ENCODE results near the gene ANKRD24.

Gene ANKRD24

DNA sequence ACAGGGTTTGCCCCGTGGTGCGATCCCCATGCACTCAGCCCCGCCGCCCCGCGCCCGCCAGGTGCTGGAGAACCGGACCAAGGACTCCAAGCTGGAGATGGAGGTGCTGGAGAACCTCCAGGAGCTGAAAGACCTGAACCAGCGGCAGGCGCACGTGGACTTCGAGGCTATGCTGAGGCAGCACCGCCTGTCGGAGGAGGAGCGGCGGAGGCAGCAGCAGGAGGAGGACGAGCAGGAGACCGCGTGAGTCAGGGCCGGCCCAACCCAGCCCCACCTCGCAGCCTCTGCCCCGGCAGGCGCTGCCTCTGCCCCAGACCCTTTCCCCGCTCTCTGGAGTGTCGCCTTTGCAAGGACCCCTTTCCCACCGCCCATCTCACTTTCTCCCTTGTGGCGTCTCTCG, 75.7 kb downstream of the ANKRD24 start:
- H3K36me3 ChIP-seq (ENCODE audit: insufficient read depth, low read length): peaks cover 77% of the 10 kb centered on the region
- ATAC-seq (ENCODE audit: insufficient read depth, low read depth): no peak

DNA sequence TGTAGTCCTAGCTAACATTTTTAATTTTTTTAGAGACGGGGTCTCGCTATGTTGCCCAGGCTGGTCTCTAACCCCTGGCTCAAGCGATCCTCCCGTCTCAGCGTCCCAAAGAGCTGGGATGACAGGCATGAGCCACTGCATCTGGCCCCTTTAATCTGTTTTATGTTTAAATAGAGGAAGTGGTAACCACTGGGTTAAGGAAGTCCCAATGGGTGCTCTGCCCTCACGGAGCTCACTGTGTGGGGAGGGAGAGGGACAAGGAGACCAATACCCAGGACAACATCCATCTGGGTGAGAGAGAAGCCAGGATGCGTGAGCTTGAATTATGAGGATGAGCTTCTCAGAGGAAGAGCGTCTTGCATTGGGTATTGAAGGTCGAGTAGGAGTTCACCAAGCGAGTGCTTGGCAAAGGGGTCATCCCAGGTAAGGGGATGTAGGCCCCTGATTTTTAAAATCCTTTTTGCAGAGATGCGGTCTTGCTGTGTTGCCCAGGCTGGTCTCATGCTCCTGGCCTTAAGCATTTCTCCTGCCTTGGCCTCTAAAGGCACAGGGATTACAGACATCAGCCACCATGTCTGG, 78.2 kb downstream of the ANKRD24 start:
- H3K9me3 ChIP-seq (ENCODE audit: insufficient read depth, low read length, severe bottlenecking): no peaks in the 10 kb centered on the region
- H3K36me3 ChIP-seq (ENCODE audit: insufficient read depth, low read length): peaks cover 61% of the 10 kb centered on the region
- no peak overlapping the region for H3K9ac ChIP-seq (ENCODE audit: low read depth, low read length)
- TF ChIP-seq, protein P1, sequence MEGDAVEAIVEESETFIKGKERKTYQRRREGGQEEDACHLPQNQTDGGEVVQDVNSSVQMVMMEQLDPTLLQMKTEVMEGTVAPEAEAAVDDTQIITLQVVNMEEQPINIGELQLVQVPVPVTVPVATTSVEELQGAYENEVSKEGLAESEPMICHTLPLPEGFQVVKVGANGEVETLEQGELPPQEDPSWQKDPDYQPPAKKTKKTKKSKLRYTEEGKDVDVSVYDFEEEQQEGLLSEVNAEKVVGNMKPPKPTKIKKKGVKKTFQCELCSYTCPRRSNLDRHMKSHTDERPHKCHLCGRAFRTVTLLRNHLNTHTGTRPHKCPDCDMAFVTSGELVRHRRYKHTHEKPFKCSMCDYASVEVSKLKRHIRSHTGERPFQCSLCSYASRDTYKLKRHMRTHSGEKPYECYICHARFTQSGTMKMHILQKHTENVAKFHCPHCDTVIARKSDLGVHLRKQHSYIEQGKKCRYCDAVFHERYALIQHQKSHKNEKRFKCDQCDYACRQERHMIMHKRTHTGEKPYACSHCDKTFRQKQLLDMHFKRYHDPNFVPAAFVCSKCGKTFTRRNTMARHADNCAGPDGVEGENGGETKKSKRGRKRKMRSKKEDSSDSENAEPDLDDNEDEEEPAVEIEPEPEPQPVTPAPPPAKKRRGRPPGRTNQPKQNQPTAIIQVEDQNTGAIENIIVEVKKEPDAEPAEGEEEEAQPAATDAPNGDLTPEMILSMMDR (IDR thresholded peaks at IDR 0.05; ENCODE audit: borderline replicate concordance, extremely low read depth, low read length, poor library complexity, severe bottlenecking): no peak
- no peak for TF ChIP-seq EZH2 (IDR thresholded peaks at IDR 0.05; ENCODE audit: borderline replicate concordance, low read depth, low read length, severe bottlenecking)
- H2AFZ ChIP-seq (ENCODE audit: low read depth, low read length): no peak overlapping the region
- H3K4me3 ChIP-seq (ENCODE audit: low read depth in 1 of 2, low read length in 2 of 2): no peak overlapping the region
- no peaks in the 10 kb centered on the region for H3K79me2 ChIP-seq (ENCODE audit: insufficient read depth, low read length)
- H3K4me2 ChIP-seq (ENCODE audit: insufficient read depth, low read length): no peak overlapping the region
- no peaks in the 10 kb centered on the region for H3K27me3 ChIP-seq (ENCODE audit: insufficient read depth, low read length, poor library complexity)
- DNase-seq (no peak), ATAC-seq (ENCODE audit: insufficient read depth, low read depth) (no peak)
- H3K4me1 ChIP-seq (ENCODE audit: insufficient read depth, low read length): no peaks in the 10 kb centered on the region
- H3K27ac ChIP-seq (ENCODE audit: low read length): no peak overlapping the region
- H4K20me1 ChIP-seq (ENCODE audit: insufficient read depth, low read length): no peaks in the 10 kb centered on the region

More for the DNA sequence above, 75.7 kb downstream of the ANKRD24 start:
- H3K79me2 ChIP-seq (ENCODE audit: insufficient read depth, low read length): no peaks in the 10 kb centered on the region
- no peak for DNase-seq
- no peaks in the 10 kb centered on the region for H3K9me3 ChIP-seq (ENCODE audit: insufficient read depth, low read length, severe bottlenecking)
- H3K4me1 ChIP-seq (ENCODE audit: insufficient read depth, low read length): no peaks in the 10 kb centered on the region
- TF ChIP-seq, protein P1 (IDR thresholded peaks at IDR 0.05; ENCODE audit: borderline replicate concordance, extremely low read depth, low read length, poor library complexity, severe bottlenecking): no peak
- no peak for TF ChIP-seq EZH2 (IDR thresholded peaks at IDR 0.05; ENCODE audit: borderline replicate concordance, low read depth, low read length, severe bottlenecking)
- no peak overlapping the region for H3K27ac ChIP-seq (ENCODE audit: low read length)
- H4K20me1 ChIP-seq (ENCODE audit: insufficient read depth, low read length): no peaks in the 10 kb centered on the region
- no peaks in the 10 kb centered on the region for H3K27me3 ChIP-seq (ENCODE audit: insufficient read depth, low read length, poor library complexity)
- no peak overlapping the region for H3K9ac ChIP-seq (ENCODE audit: low read depth, low read length)
- no peak overlapping the region for H3K4me2 ChIP-seq (ENCODE audit: insufficient read depth, low read length)
- H2AFZ ChIP-seq (ENCODE audit: low read depth, low read length): no peak overlapping the region
- no peak overlapping the region for H3K4me3 ChIP-seq (ENCODE audit: low read depth in 1 of 2, low read length in 2 of 2)

DNA sequence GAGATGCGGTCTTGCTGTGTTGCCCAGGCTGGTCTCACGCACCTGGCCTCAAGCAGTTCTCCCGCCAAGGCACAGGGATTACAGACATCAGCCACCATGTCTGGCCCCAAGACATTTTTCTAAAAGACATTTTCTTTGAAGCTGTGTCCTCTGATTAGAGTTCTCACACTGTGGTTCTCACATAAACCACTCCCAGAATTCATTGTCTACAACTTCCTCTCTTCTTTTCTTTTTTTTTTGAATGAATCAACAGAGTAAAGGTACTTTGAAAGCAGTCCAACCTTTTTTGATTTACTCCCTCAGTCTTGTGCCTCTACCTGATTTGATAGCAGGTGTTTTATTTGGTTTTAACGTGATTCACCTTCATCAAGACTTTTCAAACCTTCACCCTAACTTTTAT, 82.3 kb downstream of the ANKRD24 start:
- H3K4me1 ChIP-seq (ENCODE audit: insufficient read depth, low read length): no peaks in the 10 kb centered on the region
- H3K4me2 ChIP-seq (ENCODE audit: insufficient read depth, low read length): no peak overlapping the region
- no peaks in the 10 kb centered on the region for H3K27me3 ChIP-seq (ENCODE audit: insufficient read depth, low read length, poor library complexity)
- no peak overlapping the region for H2AFZ ChIP-seq (ENCODE audit: low read depth, low read length)
- H3K27ac ChIP-seq (ENCODE audit: low read length): no peak overlapping the region
- H3K36me3 ChIP-seq (ENCODE audit: insufficient read depth, low read length): peaks cover 56% of the 10 kb centered on the region
- TF ChIP-seq EZH2 (IDR thresholded peaks at IDR 0.05; ENCODE audit: borderline replicate concordance, low read depth, low read length, severe bottlenecking): no peak
- TF ChIP-seq, protein P1 (IDR thresholded peaks at IDR 0.05; ENCODE audit: borderline replicate concordance, extremely low read depth, low read length, poor library complexity, severe bottlenecking): no peak
- ATAC-seq (ENCODE audit: insufficient read depth, low read depth) (no peak), DNase-seq (no peak)
- peaks cover 6% of the 10 kb centered on the region for H4K20me1 ChIP-seq (ENCODE audit: insufficient read depth, low read length)
- no peaks in the 10 kb centered on the region for H3K9me3 ChIP-seq (ENCODE audit: insufficient read depth, low read length, severe bottlenecking)
- no peaks in the 10 kb centered on the region for H3K79me2 ChIP-seq (ENCODE audit: insufficient read depth, low read length)
- no peak overlapping the region for H3K9ac ChIP-seq (ENCODE audit: low read depth, low read length)
- no peak overlapping the region for H3K4me3 ChIP-seq (ENCODE audit: low read depth in 1 of 2, low read length in 2 of 2)
